Mesendoderm (in vitro differentiated cells): ENCODE results near the gene RNU1-4.
"Not testable (repeated sequence)": the region's sequence is repeated elsewhere in the genome, so short reads cannot be mapped to it uniquely, and the experiment has no call there.

Experiments
- DNase-seq: peaks from one replicate; pipeline ENCODE4 v3.0.0; 2013
- H2AK5ac ChIP-seq: 2 replicates; pipeline ENCODE4 v1.6.1; 2013; ENCODE audit warnings: low read length, inconsistent platforms
- H2BK120ac ChIP-seq: 2 replicates; pipeline ENCODE4 v1.6.1; 2013; ENCODE audit warnings: low read depth, mild to moderate bottlenecking, low read length, moderate library complexity, mixed read lengths
- H2BK15ac ChIP-seq: replicated peaks from 2 replicates; pipeline ENCODE4 v1.6.1; 2013; ENCODE audit warnings: low read depth, mild to moderate bottlenecking, moderate library complexity
- H2BK5ac ChIP-seq: 2 replicates; pipeline ENCODE4 v1.6.1; 2013; ENCODE audit warnings: low read length, inconsistent platforms
- H3K18ac ChIP-seq: 2 replicates; pipeline ENCODE4 v1.6.1; 2013; ENCODE audit warnings: mild to moderate bottlenecking, low read length, mixed read lengths
- H3K23ac ChIP-seq: one replicate; pipeline ENCODE4 v1.6.1; 2013; ENCODE audit warnings: low read length
- H3K27ac ChIP-seq: 2 replicates; pipeline ENCODE4 v1.5.1; 2013; ENCODE audit warnings: low read depth, mild to moderate bottlenecking, inconsistent platforms, low read length, moderate library complexity
- H3K27me3 ChIP-seq: 2 replicates; pipeline ENCODE4 v1.6.1; 2013; ENCODE audit warnings: low read length, control low read depth, mild to moderate bottlenecking, inconsistent platforms; ENCODE audit not compliant: insufficient read depth, poor library complexity
- H3K36me3 ChIP-seq: 2 replicates; pipeline ENCODE4 v1.6.1; 2013; ENCODE audit warnings: low read length, inconsistent platforms; ENCODE audit not compliant: control insufficient read depth, insufficient read depth
- H3K4ac ChIP-seq: one replicate; pipeline ENCODE4 v1.6.1; 2013; ENCODE audit warnings: low read depth, mild to moderate bottlenecking, low read length, moderate library complexity
- H3K4me1 ChIP-seq: 2 replicates; pipeline ENCODE4 v1.6.1; 2013; ENCODE audit warnings: low read depth, low read length, inconsistent platforms; ENCODE audit not compliant: control insufficient read depth
- H3K4me2 ChIP-seq: 2 replicates; pipeline ENCODE4 v1.6.1; 2013; ENCODE audit warnings: low read length
- H3K4me3 ChIP-seq: 2 replicates; pipeline ENCODE4 v1.5.1; 2013; ENCODE audit warnings: mild to moderate bottlenecking, low read length
- H3K56ac ChIP-seq: one replicate; pipeline ENCODE4 v1.6.1; 2013; ENCODE audit warnings: low read length
- H3K79me1 ChIP-seq: 2 replicates; pipeline ENCODE4 v1.6.1; 2013; ENCODE audit warnings: low read length, inconsistent platforms
- H3K79me2 ChIP-seq: 2 replicates; pipeline ENCODE4 v1.6.1; 2013; ENCODE audit warnings: mild to moderate bottlenecking, low read length; ENCODE audit not compliant: control insufficient read depth, insufficient read depth
- H3K9ac ChIP-seq: 2 replicates; pipeline ENCODE4 v1.6.1; 2013; ENCODE audit warnings: low read length, inconsistent platforms
- H4K5ac ChIP-seq: one replicate; pipeline ENCODE4 v1.6.1; 2013; ENCODE audit warnings: low read length
- H4K8ac ChIP-seq: one replicate; pipeline ENCODE4 v1.6.1; 2013; ENCODE audit warnings: low read depth, mild to moderate bottlenecking, control low read depth, low read length, moderate library complexity
- WGBS: extraction: QIAGEN DNeasy Blood & Tissue Kit; methylation state at CpG from one replicate; pipeline ENCODE4 v1.1.7; 2013; ENCODE audit warnings: low lambda C conversion rate, missing lambda C conversion rate; ENCODE audit not compliant: insufficient coverage; ENCODE audit errors: extremely low coverage; 5-methylcytosine and 5-hydroxymethylcytosine counted together

RNU1-4 gene

DNA sequence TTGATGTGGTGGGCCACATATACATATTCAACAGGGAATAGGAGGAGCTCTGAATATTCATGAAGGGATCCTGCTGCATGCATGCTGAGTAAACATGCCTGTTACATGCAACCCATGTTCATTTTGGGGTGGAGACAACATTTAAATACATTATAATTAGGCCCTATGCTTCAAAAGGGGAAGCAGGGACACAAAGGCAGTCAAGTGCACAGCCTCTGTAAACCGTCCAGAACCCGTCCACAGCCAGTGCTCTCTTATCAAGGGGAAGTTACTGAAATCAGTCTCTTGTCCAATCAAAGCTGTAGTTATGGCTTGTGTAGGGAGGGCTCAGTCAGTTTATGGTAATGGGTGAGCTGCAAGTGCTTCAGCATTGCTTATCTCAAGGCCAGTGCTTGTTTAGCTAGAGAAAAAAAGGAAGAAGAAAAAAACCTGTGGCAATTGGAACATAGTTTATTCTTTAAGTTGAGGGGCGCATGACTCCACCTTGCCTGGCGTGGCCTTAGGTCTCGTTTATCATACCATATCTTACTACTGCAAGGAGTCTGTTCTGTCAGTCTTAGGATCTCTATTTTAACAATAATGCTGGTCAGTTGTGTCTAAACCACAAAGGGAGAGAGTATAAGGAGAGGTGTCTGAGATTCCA lies 7.9 kb upstream of the RNU1-4 start:
- WGBS: no CpG with 5 or more reads among the region's 5 CpGs
- not testable (repeated sequence) for H2BK5ac ChIP-seq, H3K27ac ChIP-seq, H3K36me3 ChIP-seq, H3K56ac ChIP-seq, H3K27me3 ChIP-seq, H3K23ac ChIP-seq, H3K9ac ChIP-seq, H3K79me1 ChIP-seq, H4K5ac ChIP-seq, H2BK15ac ChIP-seq, DNase-seq, H3K4me3 ChIP-seq, H3K4me2 ChIP-seq, H2AK5ac ChIP-seq, H3K18ac ChIP-seq, H3K4me1 ChIP-seq, H2BK120ac ChIP-seq, H3K4ac ChIP-seq, H4K8ac ChIP-seq, H3K79me2 ChIP-seq

DNA sequence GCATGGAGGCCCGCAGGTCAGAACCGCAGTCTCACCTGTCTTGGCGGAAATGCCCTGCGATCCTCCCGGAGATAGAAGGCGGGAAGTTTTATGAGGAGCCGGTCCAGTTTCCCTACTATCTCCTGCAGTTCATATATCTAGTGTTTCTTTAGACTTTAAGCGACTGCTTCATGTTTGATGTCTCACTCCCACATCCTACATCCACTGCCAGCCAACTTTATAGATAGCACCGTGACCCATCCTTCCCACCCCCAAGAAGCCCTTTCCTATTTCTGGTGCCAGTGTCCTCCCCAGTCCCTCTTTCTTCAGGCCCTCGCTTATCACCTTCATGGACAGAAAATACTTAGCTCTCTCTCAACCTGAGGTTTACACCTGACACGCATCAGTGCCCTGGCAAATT lies 914 bp downstream of the RNU1-4 start:
- H2AK5ac ChIP-seq, H3K36me3 ChIP-seq, H3K4ac ChIP-seq, H3K27ac ChIP-seq, H3K79me2 ChIP-seq, H3K4me1 ChIP-seq, H2BK15ac ChIP-seq, H3K56ac ChIP-seq, H3K79me1 ChIP-seq, H3K18ac ChIP-seq, H3K23ac ChIP-seq, H4K5ac ChIP-seq, DNase-seq, H3K27me3 ChIP-seq, H3K4me2 ChIP-seq, H3K9ac ChIP-seq, H3K4me3 ChIP-seq, H4K8ac ChIP-seq, H2BK5ac ChIP-seq, H2BK120ac ChIP-seq: not testable (repeated sequence)
- no CpG with 5 or more reads among the region's 11 CpGs for WGBS

DNA sequence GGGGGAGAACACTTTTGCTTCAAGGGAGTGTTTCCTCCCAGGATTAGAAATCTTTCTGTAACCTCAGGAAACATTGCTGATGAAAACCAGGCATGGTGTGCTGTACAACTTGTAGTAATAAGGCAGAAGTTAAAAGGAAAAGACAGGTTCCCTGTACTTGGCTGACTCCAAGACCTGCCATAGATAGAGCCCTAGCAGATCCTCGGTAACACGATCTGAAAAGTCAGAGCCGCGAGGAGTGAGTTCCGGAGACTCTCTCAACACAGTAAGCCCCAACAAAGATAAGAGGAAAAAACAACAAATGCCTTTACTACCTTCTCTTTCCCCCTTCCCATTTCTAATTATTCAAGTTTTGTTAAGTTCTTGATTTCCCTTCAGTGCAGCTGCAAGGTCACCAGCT lies 7.3 kb downstream of the RNU1-4 start:
- not testable (repeated sequence) for H3K4me2 ChIP-seq, H3K56ac ChIP-seq, H2BK5ac ChIP-seq, H3K4me3 ChIP-seq, H3K23ac ChIP-seq, H3K27me3 ChIP-seq, DNase-seq, H3K27ac ChIP-seq, H2AK5ac ChIP-seq, H2BK120ac ChIP-seq, H3K4ac ChIP-seq, H2BK15ac ChIP-seq, H3K79me1 ChIP-seq, H4K5ac ChIP-seq, H3K4me1 ChIP-seq, H3K9ac ChIP-seq, H3K79me2 ChIP-seq, H3K18ac ChIP-seq, H3K36me3 ChIP-seq, H4K8ac ChIP-seq
- WGBS: no CpG with 5 or more reads among the region's 5 CpGs

DNA sequence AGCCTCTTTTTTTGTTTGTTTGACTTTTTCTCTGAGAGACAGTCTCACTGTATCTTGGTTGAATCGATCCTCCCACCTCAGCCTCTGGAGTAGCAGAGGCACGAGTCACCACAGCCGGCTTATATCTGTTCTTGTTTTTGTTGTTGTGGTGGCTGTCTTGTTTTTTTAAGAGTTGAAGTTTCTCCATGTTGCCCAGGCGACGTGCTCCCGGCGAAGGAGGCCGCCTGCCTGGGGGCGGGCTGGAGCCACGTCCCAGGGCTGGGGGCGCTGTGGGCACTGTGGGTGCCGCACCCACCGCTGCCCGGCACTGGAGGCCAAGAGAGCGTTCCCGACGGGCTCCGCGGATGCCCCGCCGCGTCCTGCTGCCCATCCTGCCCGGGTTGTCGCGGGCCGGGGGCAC lies 8.4 kb downstream of the RNU1-4 start:
- H2AK5ac ChIP-seq, H3K4ac ChIP-seq, H3K27me3 ChIP-seq, H2BK15ac ChIP-seq, H2BK120ac ChIP-seq, H3K18ac ChIP-seq, H3K56ac ChIP-seq, H3K36me3 ChIP-seq, DNase-seq, H3K4me1 ChIP-seq, H2BK5ac ChIP-seq, H4K8ac ChIP-seq, H3K79me2 ChIP-seq, H3K9ac ChIP-seq, H3K27ac ChIP-seq, H3K23ac ChIP-seq, H3K4me2 ChIP-seq, H3K4me3 ChIP-seq, H3K79me1 ChIP-seq, H4K5ac ChIP-seq: not testable (repeated sequence)
- WGBS: no CpG with 5 or more reads among the region's 26 CpGs

DNA sequence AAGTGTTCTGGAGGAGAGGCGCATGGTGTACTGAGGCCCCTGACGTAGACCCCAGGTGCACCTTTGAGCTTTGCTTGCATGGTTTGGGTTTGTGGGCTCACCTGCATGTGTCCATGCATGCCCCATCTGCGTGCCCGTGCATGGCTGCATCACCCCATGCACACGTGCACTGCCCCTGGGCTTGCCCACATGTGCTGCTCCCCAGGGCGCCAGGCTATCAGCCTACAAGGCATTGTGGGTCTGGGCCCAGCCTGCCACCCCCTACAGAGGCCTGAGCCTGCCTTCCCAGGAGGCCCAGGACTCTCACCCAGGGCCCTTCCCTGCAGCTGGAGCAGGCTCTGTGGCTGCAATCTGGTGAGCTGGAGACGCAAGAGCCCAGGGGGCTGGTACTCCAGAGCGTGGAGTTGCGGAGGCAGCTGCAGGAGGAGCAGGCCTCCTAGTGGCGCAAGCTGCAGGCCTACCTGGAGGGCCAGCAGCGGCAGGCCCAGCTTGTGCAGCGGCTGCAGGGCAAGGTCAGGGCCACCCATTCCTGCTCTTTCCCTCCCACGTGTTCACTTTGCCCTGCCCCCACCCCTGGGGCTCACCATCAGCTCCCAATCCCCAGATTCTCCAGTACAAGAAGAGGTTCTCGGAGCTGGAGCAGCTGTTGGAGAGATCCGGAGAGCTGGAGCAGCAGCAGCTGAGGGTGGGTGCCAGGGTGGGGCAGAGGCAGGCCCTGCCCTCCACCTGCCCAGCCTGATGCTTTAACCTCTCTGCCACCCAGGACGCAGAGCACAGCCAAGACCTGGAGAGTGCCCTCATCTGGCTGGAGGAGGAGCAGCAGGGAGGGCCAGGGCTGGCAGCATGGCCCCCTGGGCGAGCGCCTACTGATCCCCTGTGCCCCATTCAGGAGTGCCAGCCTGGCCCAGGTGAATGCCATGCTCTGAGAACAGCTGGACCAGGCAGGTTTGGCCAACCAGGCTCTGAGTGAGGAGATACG lies 9.9 kb downstream of the RNU1-4 start:
- not testable (repeated sequence) for H2BK5ac ChIP-seq, H3K56ac ChIP-seq, H2BK15ac ChIP-seq, H4K8ac ChIP-seq, H3K4me2 ChIP-seq, H3K4ac ChIP-seq, H3K79me1 ChIP-seq, H3K27me3 ChIP-seq, H3K27ac ChIP-seq, H3K36me3 ChIP-seq, H3K79me2 ChIP-seq, H3K18ac ChIP-seq, H3K4me3 ChIP-seq, DNase-seq, H3K23ac ChIP-seq, H4K5ac ChIP-seq, H2AK5ac ChIP-seq, H2BK120ac ChIP-seq, H3K4me1 ChIP-seq, H3K9ac ChIP-seq
- no CpG with 5 or more reads among the region's 19 CpGs for WGBS
